ENCODE data around the gene RPS13. TPM values are rescaled to one million over a fixed set of nuclear protein-coding genes. Genes with fewer than 3 reads are reported as not detected.

The RPS13 gene
- total RNA-seq, 2 experiments from 2014 or later: 1,540 to 1,911 TPM

DNA sequence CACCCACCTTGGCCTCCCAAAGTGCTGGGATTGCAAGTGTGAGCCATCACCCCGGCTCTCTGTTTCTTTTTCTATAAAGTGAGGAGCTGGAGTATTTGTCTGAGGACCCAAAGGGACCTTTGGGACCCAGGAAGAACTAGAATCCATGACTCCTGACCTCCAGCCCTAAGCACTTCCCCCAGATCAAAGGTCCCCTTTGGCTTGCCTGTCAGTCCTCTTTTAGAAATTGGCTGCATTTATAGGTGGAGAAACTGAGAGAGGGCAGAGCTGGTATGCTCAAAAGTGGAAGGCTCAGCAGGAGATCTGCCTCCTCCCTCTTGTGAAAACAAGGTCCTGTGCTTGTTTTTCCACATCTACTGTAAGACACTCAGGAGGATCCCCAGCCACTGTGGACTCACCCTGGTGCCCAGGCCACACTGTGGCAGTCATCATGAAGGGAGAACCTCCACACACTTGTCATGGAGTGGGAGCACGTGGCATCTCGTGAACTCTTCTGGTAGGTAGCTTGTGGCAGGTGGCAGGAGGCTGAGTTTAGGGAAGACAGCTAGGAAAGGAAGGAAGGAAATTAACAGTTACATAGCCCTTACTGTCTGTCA lies 50.9 kb downstream of the RPS13 start:
- no peaks in the 10 kb centered on the region for H3K79me2 ChIP-seq (ENCODE audit: insufficient read depth, low read depth, low read length)
- TF ChIP-seq EZH2phosphoT487 (IDR thresholded peaks at IDR 0.05; ENCODE audit: borderline replicate concordance, low read depth, low read length): no peak
- TF ChIP-seq, protein P1, sequence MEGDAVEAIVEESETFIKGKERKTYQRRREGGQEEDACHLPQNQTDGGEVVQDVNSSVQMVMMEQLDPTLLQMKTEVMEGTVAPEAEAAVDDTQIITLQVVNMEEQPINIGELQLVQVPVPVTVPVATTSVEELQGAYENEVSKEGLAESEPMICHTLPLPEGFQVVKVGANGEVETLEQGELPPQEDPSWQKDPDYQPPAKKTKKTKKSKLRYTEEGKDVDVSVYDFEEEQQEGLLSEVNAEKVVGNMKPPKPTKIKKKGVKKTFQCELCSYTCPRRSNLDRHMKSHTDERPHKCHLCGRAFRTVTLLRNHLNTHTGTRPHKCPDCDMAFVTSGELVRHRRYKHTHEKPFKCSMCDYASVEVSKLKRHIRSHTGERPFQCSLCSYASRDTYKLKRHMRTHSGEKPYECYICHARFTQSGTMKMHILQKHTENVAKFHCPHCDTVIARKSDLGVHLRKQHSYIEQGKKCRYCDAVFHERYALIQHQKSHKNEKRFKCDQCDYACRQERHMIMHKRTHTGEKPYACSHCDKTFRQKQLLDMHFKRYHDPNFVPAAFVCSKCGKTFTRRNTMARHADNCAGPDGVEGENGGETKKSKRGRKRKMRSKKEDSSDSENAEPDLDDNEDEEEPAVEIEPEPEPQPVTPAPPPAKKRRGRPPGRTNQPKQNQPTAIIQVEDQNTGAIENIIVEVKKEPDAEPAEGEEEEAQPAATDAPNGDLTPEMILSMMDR (conservative IDR thresholded peaks at IDR 0.05; ENCODE audit: low read length): no peak
- CTCF ChIA-PET (ENCODE audit: unreplicated experiment): no interaction called here
- no peaks in the 10 kb centered on the region for H3K4me1 ChIP-seq (ENCODE audit: insufficient read depth, low read length, poor library complexity, severe bottlenecking)
- intact Hi-C loops (cut with micrococcal nuclease; ENCODE audit: unreplicated experiment): no loop called here
- POLR2A ChIA-PET: interaction anchor here (0.6 kb wide), 2 partner anchors 33 to 41 kb away, joined by 3 to 5 read pairs; no protein-coding TSS in a partner anchor
- no peaks in the 10 kb centered on the region for H4K20me1 ChIP-seq (ENCODE audit: insufficient read depth, low read length)
- no peak overlapping the region for H2AFZ ChIP-seq (ENCODE audit: low read length)
- BruUV-seq (replicated peaks): no TSS peak
- no peaks in the 10 kb centered on the region for H3K9me3 ChIP-seq (ENCODE audit: low read length)
- H3K9me2 ChIP-seq (ENCODE audit: insufficient read depth, low read length): no peaks in the 10 kb centered on the region
- no peak overlapping the region for H3K4me2 ChIP-seq (ENCODE audit: low read length)
- no peak overlapping the region for H3K4me3 ChIP-seq (ENCODE audit: low read depth, low read length, poor library complexity, severe bottlenecking)
- no peak overlapping the region for H3K27ac ChIP-seq (ENCODE audit: low read depth, low read length, poor library complexity, severe bottlenecking)
- no peaks in the 10 kb centered on the region for H3K36me3 ChIP-seq (ENCODE audit: insufficient read depth, low read length)
- no peak for DNase-seq (ENCODE audit: low spot score)

DNA sequence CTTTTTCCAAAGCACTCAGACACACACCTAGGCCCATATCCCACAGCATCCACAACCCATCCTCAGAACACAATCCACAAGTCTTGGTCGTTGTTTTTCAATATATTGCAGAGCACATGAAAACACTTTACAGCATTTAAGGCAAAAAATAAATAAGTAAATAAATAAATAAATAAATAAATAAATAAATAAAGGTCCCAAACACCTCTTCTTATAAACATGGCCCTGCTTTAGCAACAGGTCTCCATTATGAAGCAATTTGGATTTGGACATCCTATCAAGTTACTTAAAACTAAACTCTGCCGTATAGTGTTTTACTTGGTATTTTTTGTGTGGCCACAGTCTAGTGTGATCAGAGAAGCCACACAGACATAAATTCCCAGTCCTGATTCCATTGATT lies 52.5 kb downstream of the RPS13 start:
- H3K36me3 ChIP-seq (ENCODE audit: insufficient read depth, low read length): no peaks in the 10 kb centered on the region
- no peaks in the 10 kb centered on the region for H3K79me2 ChIP-seq (ENCODE audit: insufficient read depth, low read depth, low read length)
- H3K4me3 ChIP-seq (ENCODE audit: low read depth, low read length, poor library complexity, severe bottlenecking): no peak overlapping the region
- CTCF ChIA-PET (ENCODE audit: unreplicated experiment): no interaction called here
- intact Hi-C loops (cut with micrococcal nuclease; ENCODE audit: unreplicated experiment): no loop called here
- DNase-seq (ENCODE audit: low spot score): no peak
- BruUV-seq (replicated peaks): no TSS peak
- no peaks in the 10 kb centered on the region for H3K9me3 ChIP-seq (ENCODE audit: low read length)
- H4K20me1 ChIP-seq (ENCODE audit: insufficient read depth, low read length): no peaks in the 10 kb centered on the region
- no peak overlapping the region for H3K4me2 ChIP-seq (ENCODE audit: low read length)
- H3K27ac ChIP-seq (ENCODE audit: low read depth, low read length, poor library complexity, severe bottlenecking): no peak overlapping the region
- H2AFZ ChIP-seq (ENCODE audit: low read length): no peak overlapping the region
- POLR2A ChIA-PET: no interaction called here
- no peaks in the 10 kb centered on the region for H3K9me2 ChIP-seq (ENCODE audit: insufficient read depth, low read length)
- H3K4me1 ChIP-seq (ENCODE audit: insufficient read depth, low read length, poor library complexity, severe bottlenecking): no peaks in the 10 kb centered on the region
- TF ChIP-seq, protein P1 (conservative IDR thresholded peaks at IDR 0.05; ENCODE audit: low read length): no peak

Small RNAs within 50 kb of the gene (small RNA-seq; reads per million reads assigned to genes)
- gene RNU6-593P (not detected), gene SNORD14A (42.8 reads per million, percentile 98 among the genes with 10 or more reads in this experiment), gene SNORD14B (not detected)

Other genes with a start within 250 kb of the RPS13 start
- gene PLEKHA7, start 63.3 kb downstream of the RPS13 start, total RNA-seq (2014; rRNA removed; shearing (Covaris generic)): 0.13 TPM in 1 of 2 replicates, not detected in the other
- gene PLEKHA7, start 63.3 kb downstream of the RPS13 start, total RNA-seq (2022): not detected in 2 replicates
- 17.4 and 57.2 TPM in 2 replicates for gene PIK3C2A, start 130.3 kb upstream of the RPS13 start, total RNA-seq (2014; rRNA removed; shearing (Covaris generic))
- gene PIK3C2A, start 130.3 kb upstream of the RPS13 start, total RNA-seq (2022): 41.8 and 43.9 TPM in 2 replicates
- 42.4 and 64.3 TPM in 2 replicates for gene NUCB2, start 199.1 kb upstream of the RPS13 start, total RNA-seq (2014; rRNA removed; shearing (Covaris generic))
- 73.0 and 96.2 TPM in 2 replicates for gene NUCB2, start 199.1 kb upstream of the RPS13 start, total RNA-seq (2022)